NCI-H2196 (cell line): Measurements from ENCODE around the gene DLGAP4.

Source experiments
- DNase-seq: peaks from one replicate; lab custom pipeline; 2025; ENCODE audit not compliant: unreplicated experiment; lab: John Stamatoyannopoulos, UW

The DLGAP4 gene

DNA sequence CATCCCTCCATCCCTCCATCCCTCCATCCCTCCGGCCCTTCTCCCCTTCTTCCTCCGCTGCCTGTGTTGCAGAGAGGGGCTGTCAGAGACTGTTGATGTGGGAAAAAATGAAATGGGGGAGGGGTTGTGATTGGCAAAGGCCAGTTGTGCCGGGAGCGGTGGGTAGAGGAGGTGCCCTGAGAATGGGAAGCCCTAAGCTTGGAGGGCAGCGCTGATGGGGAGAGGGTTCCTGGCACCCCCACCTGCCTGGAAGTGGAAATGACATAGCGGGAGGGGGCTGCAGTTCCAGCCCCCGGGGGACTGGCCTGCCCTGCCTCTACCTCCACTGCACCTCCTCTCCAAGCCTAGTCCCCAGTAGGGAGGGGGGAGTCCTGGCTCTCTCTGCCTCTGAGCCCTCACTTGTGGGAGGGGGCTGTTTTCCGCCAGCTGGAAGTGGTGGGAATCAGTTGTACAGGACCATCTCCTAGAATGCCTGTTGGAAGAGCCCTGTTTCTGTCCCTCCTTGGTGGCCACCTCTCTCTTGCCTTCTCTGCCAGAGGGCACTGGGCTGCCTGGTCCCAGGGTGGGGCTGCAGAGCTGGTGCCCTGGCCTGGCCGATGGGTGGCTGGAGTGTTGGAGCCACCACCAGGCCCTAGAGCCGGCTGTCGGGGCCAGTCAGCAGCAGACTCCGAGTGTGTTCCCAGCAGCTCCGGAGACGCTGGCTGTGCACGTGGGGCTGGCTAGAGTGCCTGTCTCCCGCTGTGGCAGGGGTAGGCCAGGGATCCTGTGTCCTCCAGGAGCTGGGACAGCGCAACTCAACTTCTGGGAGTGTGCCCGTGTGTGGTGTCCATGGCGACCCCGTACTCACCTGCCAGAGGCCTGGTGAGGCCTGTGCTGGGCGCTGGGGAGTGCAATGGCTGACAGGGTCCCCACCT, 1.5 kb downstream of the DLGAP4 start:
- no peak for DNase-seq

DNA sequence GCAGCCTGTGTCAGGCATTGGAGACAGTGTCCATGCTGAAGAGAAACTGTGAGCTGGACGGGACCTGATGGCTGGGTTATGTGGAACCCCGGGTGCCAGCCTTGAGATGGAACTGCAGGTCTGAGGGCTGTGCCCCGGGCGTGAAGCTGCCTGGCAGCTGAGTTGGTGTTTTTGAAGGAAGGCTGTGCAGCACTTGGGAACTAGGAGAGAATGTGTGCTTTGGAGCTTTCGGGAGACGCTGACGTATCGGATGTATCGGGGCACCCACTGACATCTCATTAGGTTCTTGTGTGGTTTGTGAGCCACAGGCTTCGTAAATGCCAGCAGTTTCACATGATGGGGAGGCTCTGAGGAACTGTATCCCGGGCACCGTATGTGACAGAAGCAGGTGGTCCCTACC, 2.2 kb downstream of the DLGAP4 start:
- no peak for DNase-seq

DNA sequence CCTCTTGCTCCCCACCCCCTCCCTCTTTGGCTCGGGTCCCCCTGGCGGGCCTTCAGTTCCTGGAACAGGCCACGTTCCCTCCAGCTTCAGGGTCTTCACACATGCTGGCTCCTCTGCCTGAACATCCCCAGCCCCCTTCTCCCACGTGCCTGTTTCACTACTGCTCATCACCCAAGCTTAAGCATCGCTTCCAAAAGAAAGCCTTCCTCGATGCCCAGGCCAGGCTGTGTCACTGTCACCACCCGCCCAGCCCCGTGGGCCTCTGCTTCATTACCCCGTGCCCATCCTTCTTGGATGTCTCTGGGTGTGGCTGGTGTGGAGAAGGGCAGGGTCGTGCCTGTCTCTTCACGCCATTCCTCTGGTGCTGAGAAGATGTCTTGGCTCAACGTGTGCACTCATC, 2.8 kb downstream of the DLGAP4 start:
- no peak for DNase-seq

DNA sequence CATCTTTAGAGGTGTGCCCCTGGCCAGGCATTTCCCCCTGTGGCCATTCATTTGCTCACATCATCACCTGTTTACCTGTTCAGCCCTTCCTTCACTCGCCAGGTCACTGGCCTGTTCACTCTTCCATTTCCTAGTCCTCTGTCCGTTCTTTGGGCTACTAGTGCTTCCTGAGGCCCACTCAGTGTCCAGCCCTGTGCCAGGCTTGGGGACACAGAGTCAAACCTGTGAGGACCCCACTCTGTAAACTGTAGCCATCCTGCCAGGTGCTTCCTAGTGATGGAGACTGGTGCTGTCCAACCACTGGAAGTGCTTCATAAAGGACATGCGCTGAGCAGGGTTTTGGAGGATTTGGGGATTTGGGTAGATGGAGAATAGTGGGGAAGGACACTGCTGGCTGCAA, 3.5 kb downstream of the DLGAP4 start:
- DNase-seq = no peak

DNA sequence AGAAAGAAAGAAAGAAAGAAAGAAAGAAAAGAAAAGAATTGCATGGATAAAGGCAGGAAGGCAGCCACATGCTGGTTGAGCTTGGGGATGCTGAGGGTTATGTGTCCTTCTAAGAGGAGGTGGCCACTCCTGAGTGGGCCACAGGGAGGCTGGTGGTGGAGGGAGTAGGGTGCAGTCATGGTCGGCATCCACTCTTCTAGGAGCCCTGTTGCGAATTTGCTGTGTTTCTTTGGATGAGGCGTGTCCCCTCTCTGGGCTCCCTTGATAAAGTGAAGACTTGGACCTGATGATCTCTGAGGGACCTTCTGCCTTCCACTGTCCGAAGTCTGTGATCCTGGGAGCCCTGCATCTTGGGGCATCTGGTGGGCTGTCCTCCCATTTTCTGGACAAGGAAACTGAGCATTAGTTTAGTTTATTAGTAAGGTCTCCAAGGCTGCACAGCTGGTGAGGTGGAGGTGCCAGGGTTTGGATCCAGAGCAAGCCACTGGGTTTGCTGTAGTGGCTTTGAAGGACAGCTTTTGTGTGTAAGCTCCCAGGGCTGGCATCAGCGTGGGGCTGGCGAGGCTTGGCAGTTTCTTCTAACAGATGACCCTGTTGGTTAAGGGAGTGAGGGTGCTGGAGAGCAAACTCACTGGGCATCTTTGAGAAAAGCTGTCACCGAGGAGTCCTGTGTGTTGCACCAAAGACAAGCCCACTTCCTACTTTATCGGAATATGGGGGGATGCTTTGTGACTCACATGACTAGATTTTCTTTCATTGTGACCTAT, 4.3 kb downstream of the DLGAP4 start:
- DNase-seq = no peak

DNA sequence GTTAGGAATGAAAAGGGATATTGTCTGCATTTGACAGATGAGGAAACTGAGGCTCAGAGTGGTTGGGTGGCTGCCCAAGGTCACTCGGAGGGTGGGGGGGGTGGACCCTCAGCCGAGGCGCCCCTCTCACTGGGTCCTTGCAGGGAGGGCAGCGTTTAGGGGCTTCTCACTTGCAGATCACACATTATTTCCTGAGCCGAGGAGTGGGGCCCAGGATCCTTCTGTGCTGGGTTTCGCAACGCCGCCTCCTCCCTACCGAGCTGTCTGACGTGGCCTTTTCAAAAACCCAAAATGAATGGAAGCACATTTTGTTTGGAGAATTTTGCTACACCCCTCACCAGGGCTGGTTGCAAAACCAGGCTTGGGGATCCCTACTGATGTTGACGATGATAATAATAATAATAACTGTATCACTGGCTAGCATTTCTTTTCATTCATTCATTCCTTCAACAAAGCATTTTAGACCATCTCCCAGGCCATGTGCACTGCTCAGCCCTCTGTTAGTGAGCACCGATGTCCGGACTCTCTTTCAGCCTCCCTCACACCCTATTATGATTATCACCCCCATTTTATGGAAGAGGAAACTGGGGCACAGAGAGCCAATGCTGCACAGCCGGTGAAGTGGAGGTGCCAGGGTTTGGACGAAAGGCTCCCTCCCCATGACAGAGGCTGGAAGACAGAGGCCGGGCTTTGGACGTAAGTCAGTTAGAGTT, 5.2 kb downstream of the DLGAP4 start:
- DNase-seq = no peak

DNA sequence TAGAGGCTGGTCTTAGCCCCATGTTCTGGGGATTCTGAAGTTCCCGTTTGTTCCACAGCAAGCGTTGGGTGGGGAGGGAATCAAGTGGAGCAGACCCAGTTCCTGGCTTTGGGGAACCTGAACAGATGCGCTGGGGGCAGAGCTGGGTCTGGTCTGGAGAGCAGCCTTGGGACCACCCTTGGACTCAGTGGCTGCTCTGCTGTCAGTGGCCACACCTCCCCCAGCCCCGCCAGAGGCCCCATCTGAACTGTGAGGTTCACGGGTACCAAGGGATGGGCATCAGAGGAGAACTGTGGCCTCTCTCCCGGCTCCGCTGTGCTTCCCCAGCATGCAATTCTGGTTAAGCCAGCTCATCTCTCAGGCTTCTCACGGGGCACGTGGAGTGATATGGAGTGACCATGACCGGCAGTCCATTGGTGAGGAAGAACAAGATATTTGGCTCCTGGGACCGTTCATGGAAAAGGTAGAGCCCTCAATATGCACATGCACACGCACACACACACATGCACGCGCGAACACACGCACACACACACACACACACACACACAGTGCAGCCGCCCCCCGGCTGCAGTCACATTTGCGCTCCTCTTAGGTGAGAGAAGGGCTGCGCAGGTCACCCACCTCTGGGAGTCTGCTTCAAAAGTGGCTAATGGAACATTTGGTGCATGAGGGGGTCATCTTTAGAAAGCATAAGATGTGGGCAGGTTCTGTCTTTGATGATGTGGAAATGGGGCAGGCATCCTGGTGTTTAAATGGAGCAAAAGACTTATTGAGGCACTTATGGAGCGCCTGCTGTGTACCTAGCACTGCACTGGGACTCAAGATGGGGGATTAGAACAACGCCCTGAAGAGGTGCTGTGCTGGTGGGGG, 6.0 kb downstream of the DLGAP4 start:
- no peak for DNase-seq

DNA sequence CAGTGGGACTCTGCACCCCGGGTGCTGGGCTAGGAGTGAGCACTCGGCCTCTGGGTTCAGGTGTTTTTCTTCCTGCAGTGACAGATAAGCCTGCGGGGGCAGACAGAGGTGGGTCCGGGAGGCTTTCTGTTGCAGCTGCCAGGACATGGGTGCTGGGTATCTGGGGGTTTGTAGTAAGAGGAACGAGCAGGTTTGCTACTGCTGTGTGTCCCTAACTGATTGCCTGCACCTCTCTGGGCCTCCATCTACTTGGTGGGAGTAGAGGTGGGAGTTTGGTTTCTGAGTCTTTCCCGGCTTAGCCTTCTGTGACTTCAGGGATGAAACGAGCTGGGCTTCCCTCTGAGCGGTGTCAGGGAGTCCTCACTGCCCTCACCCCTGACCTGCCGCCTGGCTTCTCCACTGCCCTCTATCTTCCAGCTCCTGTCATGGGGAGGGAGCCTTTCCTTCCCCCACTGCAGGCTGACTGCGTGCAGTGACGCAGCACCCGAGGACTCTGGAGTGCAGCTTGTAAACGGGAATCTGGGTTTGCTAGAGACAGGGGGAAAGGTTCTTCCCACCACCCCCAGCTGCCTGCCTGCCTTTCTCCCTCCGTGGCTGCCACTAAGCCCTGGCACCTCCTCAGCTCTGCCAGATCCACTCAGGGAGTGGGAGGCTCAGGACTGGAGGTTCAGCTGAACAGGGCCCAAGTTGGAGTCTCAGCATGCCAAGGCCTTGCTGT, 6.7 kb downstream of the DLGAP4 start:
- DNase-seq = no peak

DNA sequence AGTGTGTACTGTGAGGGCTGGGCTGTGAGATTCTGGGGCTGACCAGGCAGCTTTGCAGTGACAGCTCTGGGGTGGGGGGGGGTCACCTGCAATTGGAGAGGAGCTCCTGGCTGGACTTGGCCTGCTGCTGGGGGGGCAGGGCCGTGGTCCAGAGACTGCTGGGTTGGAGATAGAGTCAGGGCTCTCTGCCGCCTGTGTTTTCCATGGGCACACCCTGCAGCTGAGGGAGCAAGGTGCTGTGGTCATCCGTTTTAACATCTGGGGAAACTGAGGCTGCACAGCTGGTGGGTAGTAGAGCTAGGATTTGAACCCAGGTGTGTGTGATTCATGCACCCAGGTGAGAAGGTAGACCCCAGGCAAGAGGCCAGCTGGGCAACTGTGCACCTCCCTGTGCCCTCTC, 7.3 kb downstream of the DLGAP4 start:
- no peak for DNase-seq

DNA sequence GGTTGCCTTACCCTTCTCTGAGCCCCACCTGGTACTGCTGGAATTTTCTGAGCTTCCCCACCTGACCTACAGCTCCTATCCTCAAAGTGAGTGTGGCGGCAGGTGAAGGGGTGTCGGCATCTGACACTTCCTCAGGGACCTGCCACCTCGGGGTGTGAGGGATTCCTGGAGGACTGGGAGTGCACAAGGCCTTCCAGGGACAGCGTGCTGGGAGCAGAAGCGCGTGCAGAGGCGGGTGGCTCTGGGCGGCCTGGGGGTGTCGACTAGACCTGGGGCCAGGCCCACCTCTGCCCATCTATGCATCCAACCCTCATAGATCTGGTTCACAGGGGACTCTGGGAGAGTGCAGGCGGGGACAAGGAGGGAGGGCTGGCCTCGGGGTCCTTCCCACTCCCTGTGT, 7.8 kb downstream of the DLGAP4 start:
- DNase-seq = no peak

DNA sequence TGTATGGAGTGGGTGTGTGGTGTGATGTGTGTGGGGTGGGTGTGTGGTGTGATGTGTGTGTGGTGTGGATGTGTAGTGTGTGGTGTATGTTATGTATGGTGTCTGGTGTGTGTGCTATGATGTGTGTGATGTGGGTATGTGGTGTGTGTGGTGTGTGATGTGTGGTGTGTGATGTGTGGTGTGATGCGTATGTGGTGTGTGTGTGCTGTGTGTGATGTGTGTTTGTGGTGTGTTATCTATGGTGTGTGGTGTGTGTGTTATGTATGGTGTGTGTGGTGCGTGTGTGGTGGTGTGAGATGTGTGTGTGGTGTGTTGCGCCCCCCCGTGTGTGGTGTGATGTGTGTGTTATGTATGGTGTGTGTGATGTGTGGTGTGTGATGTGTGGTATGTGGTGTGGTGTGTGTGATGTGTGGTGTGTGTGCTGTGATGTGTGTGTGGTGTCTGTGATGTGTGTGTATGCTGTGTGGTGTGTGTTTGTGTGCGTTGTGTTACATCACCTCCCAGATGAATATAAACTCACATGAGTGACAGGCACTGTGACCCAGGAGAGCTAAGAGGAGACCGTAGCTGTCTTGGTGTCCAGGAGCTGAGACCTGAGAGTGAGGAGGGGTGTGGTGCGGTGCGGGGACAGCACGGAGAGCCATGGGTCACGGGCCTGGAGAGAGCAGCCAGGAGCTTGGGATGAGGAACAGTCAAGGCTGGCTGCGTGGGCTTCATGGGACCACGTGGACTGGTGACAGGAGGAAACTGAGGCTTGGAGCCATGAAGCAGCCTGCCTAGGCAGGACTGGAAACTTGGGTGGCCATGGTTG, 8.8 kb downstream of the DLGAP4 start:
- DNase-seq = no peak

DNA sequence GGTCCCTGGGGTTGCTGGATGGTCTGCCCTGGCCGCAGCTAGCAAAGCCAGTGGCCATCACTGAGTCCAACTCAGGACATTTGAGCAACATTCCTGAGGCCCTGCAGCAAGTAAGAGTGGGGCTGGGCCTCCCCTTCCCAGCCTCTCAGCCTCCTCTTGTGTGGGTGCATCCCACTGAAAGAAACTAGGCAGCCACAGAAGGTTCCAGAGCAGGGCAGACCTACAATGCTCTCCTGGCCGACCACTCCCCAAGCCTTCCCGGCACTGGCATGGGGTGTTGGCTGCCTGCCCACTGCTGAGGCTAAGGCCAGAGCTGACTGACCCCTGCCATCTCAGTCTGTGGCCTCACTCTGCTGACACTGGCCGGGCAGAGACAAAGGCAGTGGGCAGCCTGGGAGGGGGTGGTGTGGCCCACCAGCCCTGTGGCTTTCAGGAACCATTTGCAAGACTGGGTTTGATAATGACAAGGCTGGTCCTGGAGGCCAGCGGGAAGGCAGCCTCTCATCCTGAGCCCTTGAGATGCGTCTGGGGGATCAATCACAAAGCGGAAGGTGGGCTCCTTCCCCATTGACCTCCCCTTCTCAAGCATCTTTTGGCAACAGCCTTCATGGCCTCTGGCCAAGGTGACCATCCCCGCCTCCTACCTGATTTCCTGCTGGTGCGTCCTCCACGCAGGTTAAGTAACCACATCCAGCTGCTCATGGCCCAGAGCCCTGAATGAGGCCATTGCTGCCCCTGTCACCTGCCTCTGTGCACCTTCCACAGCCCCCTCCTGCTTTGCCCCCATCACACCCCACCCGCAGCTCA, 9.6 kb downstream of the DLGAP4 start:
- peak; percentile 61 for DNase-seq

DNA sequence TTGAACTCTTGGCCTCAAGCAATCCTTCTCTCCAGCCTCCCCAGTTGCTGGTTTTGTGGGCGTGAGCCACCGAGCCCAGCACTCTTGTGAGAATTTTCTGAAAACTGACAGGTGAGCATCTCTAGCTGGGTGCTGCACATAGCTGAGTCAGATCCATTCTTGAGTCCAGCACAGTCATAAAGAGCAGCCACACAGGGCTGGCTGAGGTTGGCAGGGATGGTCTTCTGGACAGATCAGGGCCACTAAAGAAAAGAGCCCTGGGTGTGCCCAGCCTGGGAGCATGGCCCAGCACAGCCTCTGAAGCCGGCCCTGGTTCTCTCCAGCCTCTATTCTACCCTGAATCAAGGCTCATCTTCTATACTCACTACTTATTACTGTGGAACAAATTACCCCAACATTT, 11.5 kb downstream of the DLGAP4 start:
- DNase-seq = no peak

DNA sequence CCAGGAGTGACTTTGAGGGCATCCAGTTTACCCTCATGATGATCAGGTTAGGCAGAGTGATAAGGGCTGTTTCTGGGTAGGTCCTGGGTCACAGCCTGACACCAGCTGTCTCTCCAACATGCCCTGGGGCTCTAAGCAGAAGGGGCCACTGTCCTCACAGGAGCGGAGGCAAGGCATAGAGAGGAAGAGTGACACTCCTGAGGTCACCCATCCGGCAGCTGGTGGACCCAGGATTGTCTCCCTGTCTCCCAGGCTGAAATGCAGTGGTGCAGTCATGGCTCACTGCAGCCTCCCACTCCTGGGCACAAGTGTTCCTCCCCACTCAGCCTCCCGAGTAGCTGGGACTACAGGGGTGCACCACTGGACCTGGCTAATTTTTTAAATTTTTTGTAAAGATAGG, 12.0 kb downstream of the DLGAP4 start:
- no peak for DNase-seq

DNA sequence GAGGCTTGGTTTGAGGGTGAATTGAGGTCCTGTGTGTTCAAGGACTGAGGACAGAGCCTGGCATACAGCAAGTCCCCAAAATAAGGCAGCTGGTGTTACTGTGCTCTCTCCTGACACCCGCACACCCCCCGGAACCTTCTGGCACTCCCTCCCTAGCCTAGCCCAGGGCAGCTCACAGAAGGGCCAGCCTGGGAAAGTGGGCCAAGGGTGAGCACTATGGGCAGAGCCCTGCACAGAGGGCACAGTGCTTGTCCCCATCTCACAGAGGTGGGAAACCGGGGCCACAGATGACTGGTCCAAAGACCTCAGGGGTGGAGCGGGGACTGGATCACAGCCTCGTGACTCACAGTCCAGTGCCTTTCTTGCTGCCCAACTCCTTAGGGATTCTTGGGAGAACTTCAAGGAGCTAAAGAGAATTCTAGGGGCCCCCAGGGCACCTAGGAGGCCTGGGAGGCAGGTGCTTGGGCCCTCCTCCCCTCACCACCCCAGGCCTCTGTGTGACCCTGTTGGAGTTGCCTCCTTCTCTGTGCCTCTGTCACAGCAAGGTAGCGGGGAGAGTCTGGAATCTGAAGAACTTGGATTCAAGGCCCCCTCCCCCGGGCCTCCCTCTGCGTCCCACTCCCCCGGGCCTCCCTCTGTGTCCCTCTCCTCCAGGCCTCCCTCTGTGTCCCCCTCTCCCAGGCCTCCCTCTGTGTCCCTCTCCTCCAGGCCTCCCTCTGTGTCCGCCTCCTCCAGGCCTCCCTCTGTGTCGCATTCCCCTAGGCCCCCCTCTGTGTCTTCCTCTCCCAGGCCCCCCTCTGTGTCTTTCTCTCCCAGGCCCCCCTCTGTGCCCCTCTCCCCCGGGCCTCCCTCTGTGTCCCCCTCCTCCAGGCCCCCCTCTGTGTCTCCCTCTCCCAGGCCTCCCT, 13.5 kb downstream of the DLGAP4 start:
- no peak for DNase-seq

DNA sequence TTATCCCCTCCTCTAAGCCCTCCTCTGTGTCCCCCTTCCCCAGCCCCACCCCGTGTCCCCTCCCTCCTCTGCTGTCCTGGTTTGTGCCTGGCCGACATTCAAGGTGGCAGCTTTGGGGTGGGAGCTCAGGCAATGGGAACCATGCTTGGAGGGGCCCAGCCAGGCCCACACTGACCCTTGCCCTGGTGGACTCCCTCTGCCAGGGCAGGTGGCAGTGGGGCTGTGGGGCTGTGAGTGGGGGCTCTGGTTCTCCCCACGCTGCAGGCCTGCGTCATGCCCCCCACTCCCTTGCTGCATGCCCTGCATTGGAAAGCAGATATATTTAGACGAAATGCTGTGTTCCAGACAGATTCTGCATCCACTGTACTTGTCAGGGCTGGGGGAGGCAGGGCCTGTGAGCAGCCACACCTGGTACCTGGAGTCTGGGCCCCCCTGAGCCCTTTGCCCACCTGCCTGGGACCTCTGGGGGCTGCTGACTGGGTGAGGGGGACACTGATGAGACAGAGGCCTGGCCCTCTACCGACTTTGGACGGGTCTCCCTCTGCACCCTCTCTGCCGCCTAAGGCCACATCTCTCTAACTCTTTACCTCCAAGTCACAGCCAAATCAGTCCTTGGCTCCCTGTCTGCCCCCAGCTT, 14.2 kb downstream of the DLGAP4 start:
- no peak for DNase-seq
